Panc1 (cell line): Measurements from ENCODE around the gene CDX1. TPM values are rescaled to one million over a fixed set of nuclear protein-coding genes. Genes with fewer than 3 reads are reported as not detected.

ENCODE experiments used
- ATAC-seq: fragments of 200-7000 bp; cut with Tn5 transposase; 2 replicates; pipeline ENCODE4 v1.9.1; 2020; ENCODE audit warnings: mild to moderate bottlenecking, moderate library complexity
- BruUV-seq: library from RNA; stranded (reverse); fragments of 400-500 nt; replicated peaks from 2 replicates; lab custom pipeline; 2021; lab: Mats Ljungman, UMichigan
- CTCF ChIA-PET: fragments of 300-600 bp; sonication (Branson Sonifier 250); formaldehyde crosslinking; loops from one replicate; lab custom pipeline; 2022; ENCODE audit warnings: antibody characterized with exemption; lab: Charles Lee
- POLR2A ChIA-PET: fragments of 300-600 bp; sonication (Branson Sonifier 250); formaldehyde crosslinking; loops from one replicate; lab custom pipeline; 2022; ENCODE audit warnings: antibody characterized with exemption; lab: Charles Lee
- DNase-seq: peaks from one replicate; pipeline ENCODE4 v3.0.0-alpha.2; 2010; ENCODE audit warnings: low read depth, low spot score
- H3K27ac ChIP-seq: 2 replicates; pipeline ENCODE4 v1.5.1; 2011; ENCODE audit warnings: mild to moderate bottlenecking, low read length, inconsistent platforms
- H3K27me3 ChIP-seq: fragments of 200-500 bp; sonication (Bioruptor generic); 2 replicates; pipeline ENCODE4 v1.6.0; 2014; ENCODE audit warnings: low read length, inconsistent platforms; ENCODE audit not compliant: control insufficient read depth, insufficient read depth
- H3K36me3 ChIP-seq: fragments of 200-500 bp; sonication (Bioruptor generic); 2 replicates; pipeline ENCODE4 v1.5.1; 2014; ENCODE audit warnings: inconsistent platforms, mild to moderate bottlenecking, low read length, moderate library complexity; ENCODE audit not compliant: control insufficient read depth, insufficient read depth
- H3K4me1 ChIP-seq: 2 replicates; pipeline ENCODE4 v1.5.1; 2011; ENCODE audit warnings: inconsistent platforms, mild to moderate bottlenecking, low read length, moderate library complexity; ENCODE audit not compliant: control insufficient read depth, insufficient read depth
- H3K4me3 ChIP-seq, 2 experiments: 2 replicates each; pipeline ENCODE4 v1.5.1; 2011 to 2012; ENCODE audit warnings: low read depth in 2 of 2, low read length in 2 of 2, mild to moderate bottlenecking in 2 of 2, inconsistent platforms in 1 of 2, moderate library complexity in 1 of 2
- H3K9me3 ChIP-seq: fragments of 200-500 bp; sonication (Bioruptor generic); 2 replicates; pipeline ENCODE4 v1.5.1; 2014; ENCODE audit warnings: low read depth, mild to moderate bottlenecking, inconsistent platforms, low read length, moderate library complexity; ENCODE audit not compliant: control insufficient read depth, insufficient read depth
- POLR2AphosphoS5 ChIP-seq: IDR thresholded peaks from 2 replicates; pipeline ENCODE4 v1.6.1; 2012; ENCODE audit warnings: mild to moderate bottlenecking, low read depth, low read length, moderate library complexity
- SIN3A ChIP-seq: IDR thresholded peaks from 2 replicates; pipeline ENCODE4 v1.6.1; 2012; ENCODE audit warnings: low read depth, mild to moderate bottlenecking, low read length, moderate library complexity, borderline replicate concordance; ENCODE audit not compliant: insufficient read depth
- TCF7L2 ChIP-seq: IDR thresholded peaks from 2 replicates; pipeline ENCODE4 v1.6.1; 2011; ENCODE audit warnings: mild to moderate bottlenecking, low read depth, low read length, inconsistent platforms
- in situ Hi-C: cut with HindIII; loops from 2 replicates; pipeline ENCODE4 v1.10.0; 2016; ENCODE audit warnings: low sequenced_read_pairs, low pct_unique_long_range_greater_than_20kb
- intact Hi-C: fragments of 100-400 bp; cut with micrococcal nuclease; formaldehyde crosslinking; loops from one replicate; pipeline ENCODE4 v1.10.0; 2022; ENCODE audit not compliant: unreplicated experiment
- total RNA-seq: library from RNA; stranded (reverse); gene quantifications from one replicate; pipeline ENCODE4 v1.2.1, GENCODE V29; 2021; ENCODE audit not compliant: unreplicated experiment
- TF ChIP-seq, protein P1 (sequence below): fragments of 450-650 bp; IDR thresholded peaks from 2 replicates; pipeline ENCODE4 v1.5.1; 2017; ENCODE audit warnings: mild to moderate bottlenecking
- TF ChIP-seq, protein P2 (sequence below), 2 experiments: IDR thresholded peaks; 2 replicates each; pipeline ENCODE4 v1.6.1; 2011 to 2012; ENCODE audit warnings: low read depth in 2 of 2, control low read depth in 1 of 2, low read length in 1 of 2, mild to moderate bottlenecking in 1 of 2, moderate library complexity in 1 of 2; ENCODE audit not compliant: insufficient read depth in 1 of 2

Gene CDX1
- total RNA-seq, 1 experiment from 2014 or later = not detected

DNA sequence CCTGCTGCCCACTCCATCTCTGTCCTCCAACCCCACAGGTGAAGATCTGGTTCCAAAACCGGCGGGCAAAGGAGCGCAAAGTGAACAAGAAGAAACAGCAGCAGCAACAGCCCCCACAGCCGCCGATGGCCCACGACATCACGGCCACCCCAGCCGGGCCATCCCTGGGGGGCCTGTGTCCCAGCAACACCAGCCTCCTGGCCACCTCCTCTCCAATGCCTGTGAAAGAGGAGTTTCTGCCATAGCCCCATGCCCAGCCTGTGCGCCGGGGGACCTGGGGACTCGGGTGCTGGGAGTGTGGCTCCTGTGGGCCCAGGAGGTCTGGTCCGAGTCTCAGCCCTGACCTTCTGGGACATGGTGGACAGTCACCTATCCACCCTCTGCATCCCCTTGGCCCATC is 16.9 kb downstream of the CDX1 start:
- H3K36me3 ChIP-seq = no peaks in the 10 kb centered on the region
- DNase-seq (no peak), ATAC-seq (no peak)
- ChIA-PET POLR2A (no interaction called here), CTCF (no interaction called here)
- no peaks in the 10 kb centered on the region for H3K9me3 ChIP-seq
- no peaks in the 10 kb centered on the region for H3K4me1 ChIP-seq
- in situ Hi-C loops (no loop called here), intact Hi-C loops (no loop called here)
- no TSS peak for BruUV-seq
- no peaks in the 10 kb centered on the region; the same call in 1 of the 2 replicates for H3K27me3 ChIP-seq
- H3K4me3 ChIP-seq = no peak overlapping the region
- TF ChIP-seq, protein P1, sequence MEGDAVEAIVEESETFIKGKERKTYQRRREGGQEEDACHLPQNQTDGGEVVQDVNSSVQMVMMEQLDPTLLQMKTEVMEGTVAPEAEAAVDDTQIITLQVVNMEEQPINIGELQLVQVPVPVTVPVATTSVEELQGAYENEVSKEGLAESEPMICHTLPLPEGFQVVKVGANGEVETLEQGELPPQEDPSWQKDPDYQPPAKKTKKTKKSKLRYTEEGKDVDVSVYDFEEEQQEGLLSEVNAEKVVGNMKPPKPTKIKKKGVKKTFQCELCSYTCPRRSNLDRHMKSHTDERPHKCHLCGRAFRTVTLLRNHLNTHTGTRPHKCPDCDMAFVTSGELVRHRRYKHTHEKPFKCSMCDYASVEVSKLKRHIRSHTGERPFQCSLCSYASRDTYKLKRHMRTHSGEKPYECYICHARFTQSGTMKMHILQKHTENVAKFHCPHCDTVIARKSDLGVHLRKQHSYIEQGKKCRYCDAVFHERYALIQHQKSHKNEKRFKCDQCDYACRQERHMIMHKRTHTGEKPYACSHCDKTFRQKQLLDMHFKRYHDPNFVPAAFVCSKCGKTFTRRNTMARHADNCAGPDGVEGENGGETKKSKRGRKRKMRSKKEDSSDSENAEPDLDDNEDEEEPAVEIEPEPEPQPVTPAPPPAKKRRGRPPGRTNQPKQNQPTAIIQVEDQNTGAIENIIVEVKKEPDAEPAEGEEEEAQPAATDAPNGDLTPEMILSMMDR = no peak
- TF ChIP-seq, protein P2, sequence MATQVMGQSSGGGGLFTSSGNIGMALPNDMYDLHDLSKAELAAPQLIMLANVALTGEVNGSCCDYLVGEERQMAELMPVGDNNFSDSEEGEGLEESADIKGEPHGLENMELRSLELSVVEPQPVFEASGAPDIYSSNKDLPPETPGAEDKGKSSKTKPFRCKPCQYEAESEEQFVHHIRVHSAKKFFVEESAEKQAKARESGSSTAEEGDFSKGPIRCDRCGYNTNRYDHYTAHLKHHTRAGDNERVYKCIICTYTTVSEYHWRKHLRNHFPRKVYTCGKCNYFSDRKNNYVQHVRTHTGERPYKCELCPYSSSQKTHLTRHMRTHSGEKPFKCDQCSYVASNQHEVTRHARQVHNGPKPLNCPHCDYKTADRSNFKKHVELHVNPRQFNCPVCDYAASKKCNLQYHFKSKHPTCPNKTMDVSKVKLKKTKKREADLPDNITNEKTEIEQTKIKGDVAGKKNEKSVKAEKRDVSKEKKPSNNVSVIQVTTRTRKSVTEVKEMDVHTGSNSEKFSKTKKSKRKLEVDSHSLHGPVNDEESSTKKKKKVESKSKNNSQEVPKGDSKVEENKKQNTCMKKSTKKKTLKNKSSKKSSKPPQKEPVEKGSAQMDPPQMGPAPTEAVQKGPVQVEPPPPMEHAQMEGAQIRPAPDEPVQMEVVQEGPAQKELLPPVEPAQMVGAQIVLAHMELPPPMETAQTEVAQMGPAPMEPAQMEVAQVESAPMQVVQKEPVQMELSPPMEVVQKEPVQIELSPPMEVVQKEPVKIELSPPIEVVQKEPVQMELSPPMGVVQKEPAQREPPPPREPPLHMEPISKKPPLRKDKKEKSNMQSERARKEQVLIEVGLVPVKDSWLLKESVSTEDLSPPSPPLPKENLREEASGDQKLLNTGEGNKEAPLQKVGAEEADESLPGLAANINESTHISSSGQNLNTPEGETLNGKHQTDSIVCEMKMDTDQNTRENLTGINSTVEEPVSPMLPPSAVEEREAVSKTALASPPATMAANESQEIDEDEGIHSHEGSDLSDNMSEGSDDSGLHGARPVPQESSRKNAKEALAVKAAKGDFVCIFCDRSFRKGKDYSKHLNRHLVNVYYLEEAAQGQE (IDR thresholded peaks at IDR 0.05; ENCODE audit: insufficient read depth in 1 of 2, low read depth in 2 of 2, low read length in 1 of 2) = no peak
- TF ChIP-seq POLR2AphosphoS5 (no peak), TCF7L2 (no peak), SIN3A (no peak)
- H3K27ac ChIP-seq = no peak overlapping the region

DNA sequence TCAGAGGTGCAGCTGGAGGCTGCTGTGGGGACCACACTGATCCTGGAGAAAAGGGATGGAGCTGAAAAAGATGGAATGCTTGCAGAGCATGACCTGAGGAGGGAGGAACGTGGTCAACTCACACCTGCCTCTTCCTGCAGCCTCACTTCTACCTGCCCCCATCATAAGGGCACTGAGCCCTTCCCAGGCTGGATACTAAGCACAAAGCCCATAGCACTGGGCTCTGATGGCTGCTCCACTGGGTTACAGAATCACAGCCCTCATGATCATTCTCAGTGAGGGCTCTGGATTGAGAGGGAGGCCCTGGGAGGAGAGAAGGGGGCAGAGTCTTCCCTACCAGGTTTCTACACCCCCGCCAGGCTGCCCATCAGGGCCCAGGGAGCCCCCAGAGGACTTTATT is 17.4 kb downstream of the CDX1 start:
- Histone ChIP-seq H3K27ac (no peak overlapping the region), H3K36me3 (no peaks in the 10 kb centered on the region), H3K9me3 (no peaks in the 10 kb centered on the region), H3K4me3 (no peak overlapping the region), H3K4me1 (no peaks in the 10 kb centered on the region), H3K27me3 (no peaks in the 10 kb centered on the region; the same call in 1 of the 2 replicates)
- ATAC-seq (no peak), DNase-seq (no peak)
- TF ChIP-seq, protein P2 (IDR thresholded peaks at IDR 0.05; ENCODE audit: insufficient read depth in 1 of 2, low read depth in 2 of 2, low read length in 1 of 2) = no peak
- no peak for TF ChIP-seq TCF7L2
- no peak for TF ChIP-seq SIN3A
- TF ChIP-seq, protein P1 = no peak
- no peak for TF ChIP-seq POLR2AphosphoS5
- intact Hi-C loops (no loop called here), in situ Hi-C loops (no loop called here)
- BruUV-seq = no TSS peak
- ChIA-PET POLR2A (no interaction called here), CTCF (no interaction called here)
